ENCODE measurements around the gene PEPD. TPM values are rescaled to one million over a fixed set of nuclear protein-coding genes. Genes with fewer than 3 reads are reported as not detected.

Gene PEPD
- total and polyA plus RNA-seq, 2 of the 4 experiments (the other 2 are of a cell fraction), result 36.7 to 88.4 TPM

GRCh38 chr19:33404506-33405253, 116.9 kb downstream of the PEPD start:
- in situ Hi-C loops (cut with MboI; ENCODE audit: low sequenced_read_pairs) (loop anchor here (5.0 kb wide), 1 partner anchor 167 kb away; no protein-coding TSS in a partner anchor), intact Hi-C loops (cut with micrococcal nuclease) (no loop called here), dilution Hi-C loops (cut with HindIII; ENCODE audit: low sequenced_read_pairs, unreplicated experiment) (no loop called here)
- no peak overlapping the region for H2BK15ac ChIP-seq (ENCODE audit: low read depth, low read length)
- TF ChIP-seq RAD21 (IDR thresholded peaks at IDR 0.05; ENCODE audit: low read length) (no peak), NFE2L2 (IDR thresholded peaks at IDR 0.05; ENCODE audit: low read depth, low read length) (no peak), FOS (IDR thresholded peaks at IDR 0.05; ENCODE audit: low read depth, low read length) (no peak), CEBPB (IDR thresholded peaks at IDR 0.05; ENCODE audit: low read depth, low read length) (no peak), RFX5 (IDR thresholded peaks at IDR 0.05; ENCODE audit: low read depth, low read length) (no peak), RCOR1 (IDR thresholded peaks at IDR 0.05; ENCODE audit: insufficient replicate concordance, low read length) (no peak), MAZ (IDR thresholded peaks at IDR 0.05; ENCODE audit: borderline replicate concordance, low read depth, low read length) (no peak), MAFK (IDR thresholded peaks at IDR 0.05; ENCODE audit: low read depth, low read length) (no peak), POLR2A (IDR thresholded peaks at IDR 0.05; ENCODE audit: low read depth, low read length) (no peak), CHD1 (IDR thresholded peaks at IDR 0.05; ENCODE audit: low read depth, low read length) (no peak)
- TF ChIP-seq, protein P1, sequence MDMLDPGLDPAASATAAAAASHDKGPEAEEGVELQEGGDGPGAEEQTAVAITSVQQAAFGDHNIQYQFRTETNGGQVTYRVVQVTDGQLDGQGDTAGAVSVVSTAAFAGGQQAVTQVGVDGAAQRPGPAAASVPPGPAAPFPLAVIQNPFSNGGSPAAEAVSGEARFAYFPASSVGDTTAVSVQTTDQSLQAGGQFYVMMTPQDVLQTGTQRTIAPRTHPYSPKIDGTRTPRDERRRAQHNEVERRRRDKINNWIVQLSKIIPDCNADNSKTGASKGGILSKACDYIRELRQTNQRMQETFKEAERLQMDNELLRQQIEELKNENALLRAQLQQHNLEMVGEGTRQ (IDR thresholded peaks at IDR 0.05; ENCODE audit: low read depth, low read length), result no peak
- no peak overlapping the region for H2BK120ac ChIP-seq (ENCODE audit: low read depth, low read length)
- H2AFZ ChIP-seq (replicated peaks; ENCODE audit: low read length, poor library complexity), result no peak overlapping the region
- H3K4me1 ChIP-seq (ENCODE audit: control insufficient read depth, insufficient read depth, low read length), result no peaks in the 10 kb centered on the region
- no peak overlapping the region for H3K4me2 ChIP-seq (ENCODE audit: low read depth, low read length)
- H3K23ac ChIP-seq (ENCODE audit: low read depth, low read length), result no peak overlapping the region
- H3K9ac ChIP-seq (ENCODE audit: low read depth, low read length), result no peak overlapping the region
- no peak overlapping the region for H3K56ac ChIP-seq (ENCODE audit: extremely low read depth, insufficient read depth, low read length)
- no peaks in the 10 kb centered on the region; the same call in 1 of the 2 replicates for H4K20me1 ChIP-seq (ENCODE audit: insufficient read depth, low read length)
- H2AK9ac ChIP-seq (replicated peaks; ENCODE audit: low read depth, low read length, poor library complexity), result no peak overlapping the region
- no peaks in the 10 kb centered on the region for H3K79me1 ChIP-seq (ENCODE audit: low read depth in 1 of 2, low read length in 2 of 2)
- no peak overlapping the region for H3K4me3 ChIP-seq (ENCODE audit: insufficient read depth, low read depth, low read length)
- no peaks in the 10 kb centered on the region for H3K9me3 ChIP-seq (ENCODE audit: control insufficient read depth, insufficient read depth, low read length)
- H3K18ac ChIP-seq (ENCODE audit: low read depth, low read length), result no peak overlapping the region
- H4K91ac ChIP-seq (ENCODE audit: insufficient read depth, low read depth, low read length), result no peak overlapping the region
- no TSS peak for BruUV-seq (replicated peaks)
- H3K14ac ChIP-seq (replicated peaks; ENCODE audit: low read depth, low read length), result no peak overlapping the region
- no peak overlapping the region for H3K27ac ChIP-seq (ENCODE audit: insufficient read depth, low read length)
- H2AK5ac ChIP-seq (ENCODE audit: low read depth, low read length), result no peak overlapping the region
- H3K9me1 ChIP-seq (ENCODE audit: insufficient read depth, low read length), result no peaks in the 10 kb centered on the region
- no peak overlapping the region for H3K4ac ChIP-seq (ENCODE audit: low read depth, low read length)
- 52% methylated on average over 14 of the region's 18 CpGs; no CpG with 5 or more reads in 1 of the 2 experiments for WGBS, 2 experiments (ENCODE audit: extremely low coverage in 2 of 2, insufficient read length in 1 of 2)
- no peak overlapping the region for H4K5ac ChIP-seq (ENCODE audit: low read depth, low read length)
- H2BK5ac ChIP-seq (ENCODE audit: low read depth, low read length, poor library complexity, severe bottlenecking), result no peak overlapping the region
- H3K27me3 ChIP-seq (ENCODE audit: control insufficient read depth, insufficient read depth, low read length), result no peaks in the 10 kb centered on the region
- ATAC-seq (ENCODE audit: low read depth) (no peak), DNase-seq (no peak)
- POLR2A ChIA-PET (ENCODE audit: unreplicated experiment), result interaction anchor here (0.6 kb wide), 1 partner anchor 723 kb away, joined by 3 read pairs; no protein-coding TSS in a partner anchor
- H3K36me3 ChIP-seq (ENCODE audit: control insufficient read depth, insufficient read depth, low read length), result no peaks in the 10 kb centered on the region
- H4K8ac ChIP-seq (ENCODE audit: low read depth in 2 of 2, low read length in 2 of 2), result no peak overlapping the region
- CTCF ChIA-PET, result interaction anchor here (0.6 to 1.8 kb wide), 3 partner anchors 11 to 258 kb away, joined by 3 to 6 read pairs (median 4); no protein-coding TSS in a partner anchor
- no peak overlapping the region for H2BK20ac ChIP-seq (ENCODE audit: low read depth, low read length)
